HG02678 (cell line): Measurements from ENCODE around the gene G0S2.
A peak's percentile ranks its signal among the peaks of the same experiment; 100 is the strongest.

Experiments
- ATAC-seq: cut with Tn5 transposase; IDR thresholded peaks from one replicate; pipeline ENCODE4 v1.9.1; 2021; ENCODE audit warnings: mild to moderate bottlenecking, moderate library complexity; ENCODE audit not compliant: unreplicated experiment

The G0S2 gene

GRCh38 chr1:209648346-209648745 is 26.9 kb upstream of the G0S2 start:
- ATAC-seq: no peak

- ATAC-seq: no peak
Observed at GRCh38 chr1:209648931-209649776, 26.1 kb upstream of the G0S2 start.

GRCh38 chr1:209650454-209650853 is 24.8 kb upstream of the G0S2 start:
- no peak for ATAC-seq

GRCh38 chr1:209651138-209651587 is 24.0 kb upstream of the G0S2 start:
- ATAC-seq: peak; percentile 58

GRCh38 chr1:209652121-209652735 is 23.0 kb upstream of the G0S2 start, which contains the start of gene LAMB3:
LAMB3 (minus strand) TSS chr1:209652425; CDS start chr1:209650944, 1,481 bp downstream.
- no peak for ATAC-seq

- ATAC-seq: peak; percentile 33
Observed at GRCh38 chr1:209652873-209653401, 22.3 kb upstream of the G0S2 start.

GRCh38 chr1:209653915-209654351 is 21.3 kb upstream of the G0S2 start:
- peak; percentile 59 for ATAC-seq

- ATAC-seq: no peak
Observed at GRCh38 chr1:209655411-209656231, 19.6 kb upstream of the G0S2 start.

- ATAC-seq: no peak
Observed at GRCh38 chr1:209657140-209657879, 17.9 kb upstream of the G0S2 start.

- ATAC-seq: no peak
Observed at GRCh38 chr1:209657918-209658317, 17.3 kb upstream of the G0S2 start.

GRCh38 chr1:209659909-209660308 is 15.3 kb upstream of the G0S2 start:
- ATAC-seq: peak; percentile 88

- no peak for ATAC-seq
Observed at GRCh38 chr1:209661071-209661470, 14.1 kb upstream of the G0S2 start.

GRCh38 chr1:209662879-209663327 is 12.3 kb upstream of the G0S2 start:
- no peak for ATAC-seq

- no peak for ATAC-seq
Observed at GRCh38 chr1:209667103-209667502, 8.1 kb upstream of the G0S2 start.

- ATAC-seq: no peak
Observed at GRCh38 chr1:209667708-209668107, 7.5 kb upstream of the G0S2 start.

- no peak for ATAC-seq
Observed at GRCh38 chr1:209670441-209671082, 4.7 kb upstream of the G0S2 start.

- peak; percentile 87 for ATAC-seq
Observed at GRCh38 chr1:209672705-209673630, 2.2 kb upstream of the G0S2 start.

- no peak for ATAC-seq
Observed at GRCh38 chr1:209673631-209674417, 1.4 kb upstream of the G0S2 start.
